H1 (cell line): ENCODE data around the gene C2orf81. TPM values are rescaled to one million over a fixed set of nuclear protein-coding genes. Genes with fewer than 3 reads are reported as not detected.
A peak's percentile ranks its signal among the peaks of the same experiment; 100 is the strongest.

Experiments used
- ASH2L ChIP-seq: fragments of 200-600, 300-600 bp; sonication (generic); IDR thresholded peaks from one replicate; pipeline ENCODE4 v1.7.1; 2017; ENCODE audit warnings: low read length
- BCL11A ChIP-seq, 2 experiments: IDR thresholded peaks; one replicate each; pipeline ENCODE4 v1.6.1; 2011; ENCODE audit warnings: low read depth in 2 of 2, low read length in 2 of 2, mild to moderate bottlenecking in 2 of 2
- BRCA1 ChIP-seq: IDR thresholded peaks from 2 replicates; pipeline ENCODE4 v1.6.1; 2012; ENCODE audit warnings: low read depth, low read length, improper control_type of control experiment
- FOSL1 ChIP-seq: IDR thresholded peaks from 2 replicates; pipeline ENCODE4 v1.6.1; 2011; ENCODE audit warnings: mild to moderate bottlenecking, low read depth, low read length, moderate library complexity; ENCODE audit not compliant: insufficient read depth
- HDAC2 ChIP-seq, 2 experiments: fragments of 300-600 bp in 1 of 2; sonication (generic) in 1 of 2; IDR thresholded peaks; 2 replicates each; pipeline ENCODE4 v1.6.1; 2011 to 2012; ENCODE audit warnings: low read depth in 2 of 2, low read length in 2 of 2, mild to moderate bottlenecking in 2 of 2, moderate library complexity in 2 of 2, borderline replicate concordance in 1 of 2, inconsistent platforms in 1 of 2
- JUN ChIP-seq: IDR thresholded peaks from 2 replicates; pipeline ENCODE4 v1.6.1; 2011; ENCODE audit warnings: low read depth, mild to moderate bottlenecking, improper control_type of control experiment, low read length
- PHF8 ChIP-seq: fragments of 200-600 bp; sonication (generic); conservative IDR thresholded peaks from 2 replicates; pipeline ENCODE4 v1.7.1; 2012; ENCODE audit warnings: low read depth, mild to moderate bottlenecking, inconsistent platforms, low read length, moderate library complexity
- POLR2A ChIP-seq, 2 experiments: IDR thresholded peaks; 1 replicate in 1 of 2; 2 replicates in 1 of 2; pipeline ENCODE4 v1.6.1; 2011; ENCODE audit warnings: low read depth in 2 of 2, low read length in 2 of 2, mild to moderate bottlenecking in 2 of 2; ENCODE audit errors: control extremely low read depth in 1 of 2
- POLR2AphosphoS5 ChIP-seq: IDR thresholded peaks from 2 replicates; pipeline ENCODE4 v1.6.1; 2011; ENCODE audit warnings: low read depth, low read length
- RAD21 ChIP-seq, 2 experiments: IDR thresholded peaks in 1 of 2; conservative IDR thresholded peaks in 1 of 2; 2 replicates each; pipeline ENCODE4 v1.6.1; 2011; ENCODE audit warnings: low read depth in 2 of 2, low read length in 2 of 2, improper control_type of control experiment in 1 of 2, inconsistent platforms in 1 of 2, mild to moderate bottlenecking in 1 of 2, moderate library complexity in 1 of 2
- SP1 ChIP-seq: IDR thresholded peaks from 2 replicates; pipeline ENCODE4 v1.6.1; 2011; ENCODE audit warnings: low read depth, low read length
- TAF7 ChIP-seq: optimal IDR thresholded peaks from 2 replicates; pipeline ENCODE3; 2011; ENCODE audit warnings: low read depth, mild to moderate bottlenecking, inconsistent platforms, low read length, moderate library complexity, borderline replicate concordance
- TBP ChIP-seq: IDR thresholded peaks from 2 replicates; pipeline ENCODE4 v1.6.1; 2011; ENCODE audit warnings: low read depth, low read length, improper control_type of control experiment
- polyA plus RNA-seq, 7 experiments: library from polyadenylated mRNA; depleted of rRNA in 3 of 7; stranded (reverse) in 5 of 7; unstranded in 2 of 7; fragments of >200 nt in 5 of 7; fragments of 200-250 nt in 2 of 7; gene quantifications; 1 replicate in 5 of 7; 2 replicates in 1 of 7; 4 replicates in 1 of 7; pipeline versions ENCODE4 v1.2.1 to v1.2.3, GENCODE V29; 2011 to 2013; ENCODE audit warnings: missing spikeins in 2 of 7, mixed read lengths in 2 of 7
- total RNA-seq: library from RNA; stranded (reverse); fragmentation: NEBNext Ultra II Directional; extraction: Animal tissue kit (Norgen Biotek cat#: 25700); gene quantifications from 2 replicates; pipeline ENCODE4 v1.2.1, GENCODE V29; 2021
- TF ChIP-seq, protein P1 (sequence below), 3 experiments: IDR thresholded peaks; 1 replicate in 2 of 3; 2 replicates in 1 of 3; pipeline versions ENCODE4 v1.5.1 to v1.6.1; 2011; ENCODE audit warnings: low read length in 3 of 3, mild to moderate bottlenecking in 3 of 3, inconsistent platforms in 2 of 3, low read depth in 1 of 3, moderate library complexity in 1 of 3; ENCODE audit not compliant: insufficient read depth in 1 of 3; ENCODE audit errors: control extremely low read depth in 1 of 3
- TF ChIP-seq, protein P2 (sequence below): IDR thresholded peaks from 2 replicates; pipeline ENCODE4 v1.6.1; 2011; ENCODE audit warnings: low read depth, mild to moderate bottlenecking, low read length; ENCODE audit not compliant: insufficient read depth

Gene C2orf81
- total and polyA plus RNA-seq, 2 of the 8 experiments (the other 6 are each of a cell fraction or from before 2014, with no cell fraction given) = 1.6 to 3.3 TPM

DNA sequence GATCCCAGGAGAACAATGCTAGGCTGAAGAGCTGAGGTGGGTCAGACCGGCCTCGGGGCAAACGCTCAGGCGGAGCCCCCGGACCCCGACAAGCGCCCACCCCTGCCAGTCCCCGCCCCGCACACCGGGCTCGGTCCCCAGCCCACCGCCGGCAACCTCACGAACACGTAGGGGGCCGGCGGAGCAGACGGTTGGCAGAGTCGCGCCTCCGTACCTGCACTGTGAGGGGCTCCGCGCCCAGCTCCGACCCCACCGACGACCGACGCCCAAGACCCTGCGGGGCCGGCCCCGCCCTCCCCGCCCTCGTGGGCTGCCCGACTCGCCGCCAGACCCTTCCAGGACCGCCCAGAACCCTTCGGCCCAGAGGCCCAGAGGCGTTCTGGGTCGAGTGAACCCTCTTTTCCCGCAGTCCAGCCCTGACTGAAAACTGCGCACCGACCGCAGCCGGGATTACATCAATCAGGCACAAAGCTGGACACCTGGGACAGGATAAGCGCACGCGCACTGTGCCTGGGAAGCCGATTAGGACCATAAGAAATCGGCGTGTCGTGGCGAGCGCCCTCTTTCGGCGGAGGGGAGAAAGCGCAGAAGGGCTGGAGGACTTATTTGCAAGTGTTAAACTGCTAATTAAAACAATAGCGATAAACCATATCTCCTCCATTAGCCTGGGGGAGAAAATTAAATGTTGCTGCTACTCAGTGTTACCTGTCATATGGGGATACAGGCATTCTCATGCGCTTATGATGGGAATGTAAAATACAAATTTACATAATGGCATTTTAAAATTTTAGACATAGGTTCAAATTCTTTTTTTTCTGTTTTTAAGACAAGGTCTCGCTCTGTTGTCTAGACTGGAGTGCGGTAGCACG, 29.6 kb downstream of the C2orf81 start (continued):
- TF ChIP-seq FOSL1 (no peak), HDAC2 (IDR thresholded peaks at IDR 0.05; ENCODE audit: borderline replicate concordance in 1 of 2, low read depth in 2 of 2, low read length in 2 of 2) (no peak), TAF7 (peak; percentile 80), PHF8 (peak; percentile 89), SP1 (peak; percentile 30), BCL11A (IDR thresholded peaks at IDR 0.05; ENCODE audit: low read depth in 2 of 2, low read length in 2 of 2) (no peak), ASH2L (peak; percentile 31), TBP (peak; percentile 85), BRCA1 (no peak), RAD21 (IDR thresholded peaks at IDR 0.05 in 1 of 2, conservative IDR thresholded peaks at IDR 0.05 in 1 of 2; ENCODE audit: low read depth in 2 of 2, low read length in 2 of 2) (peak; percentile 41 to 42), POLR2AphosphoS5 (peak; percentile 73), JUN (no peak), POLR2A (IDR thresholded peaks at IDR 0.05; ENCODE audit: control extremely low read depth in 1 of 2, low read depth in 2 of 2, low read length in 2 of 2) (peak in 1 of 2 experiments; percentile 93; a peak in 2 of 3 replicates)
- TF ChIP-seq, protein P1, sequence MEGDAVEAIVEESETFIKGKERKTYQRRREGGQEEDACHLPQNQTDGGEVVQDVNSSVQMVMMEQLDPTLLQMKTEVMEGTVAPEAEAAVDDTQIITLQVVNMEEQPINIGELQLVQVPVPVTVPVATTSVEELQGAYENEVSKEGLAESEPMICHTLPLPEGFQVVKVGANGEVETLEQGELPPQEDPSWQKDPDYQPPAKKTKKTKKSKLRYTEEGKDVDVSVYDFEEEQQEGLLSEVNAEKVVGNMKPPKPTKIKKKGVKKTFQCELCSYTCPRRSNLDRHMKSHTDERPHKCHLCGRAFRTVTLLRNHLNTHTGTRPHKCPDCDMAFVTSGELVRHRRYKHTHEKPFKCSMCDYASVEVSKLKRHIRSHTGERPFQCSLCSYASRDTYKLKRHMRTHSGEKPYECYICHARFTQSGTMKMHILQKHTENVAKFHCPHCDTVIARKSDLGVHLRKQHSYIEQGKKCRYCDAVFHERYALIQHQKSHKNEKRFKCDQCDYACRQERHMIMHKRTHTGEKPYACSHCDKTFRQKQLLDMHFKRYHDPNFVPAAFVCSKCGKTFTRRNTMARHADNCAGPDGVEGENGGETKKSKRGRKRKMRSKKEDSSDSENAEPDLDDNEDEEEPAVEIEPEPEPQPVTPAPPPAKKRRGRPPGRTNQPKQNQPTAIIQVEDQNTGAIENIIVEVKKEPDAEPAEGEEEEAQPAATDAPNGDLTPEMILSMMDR (IDR thresholded peaks at IDR 0.05; ENCODE audit: control extremely low read depth in 1 of 3, insufficient read depth in 1 of 3, low read depth in 1 of 3, low read length in 3 of 3) = peak; percentile 75 to 98 (median 97)
- TF ChIP-seq, protein P2, sequence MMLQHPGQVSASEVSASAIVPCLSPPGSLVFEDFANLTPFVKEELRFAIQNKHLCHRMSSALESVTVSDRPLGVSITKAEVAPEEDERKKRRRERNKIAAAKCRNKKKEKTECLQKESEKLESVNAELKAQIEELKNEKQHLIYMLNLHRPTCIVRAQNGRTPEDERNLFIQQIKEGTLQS = peak; percentile 30; the same call in 1 of the 2 replicates
